WTC11 (cell line): ENCODE measurements around the gene AHSA1. TPM values are rescaled to one million over a fixed set of nuclear protein-coding genes. Genes with fewer than 3 reads are reported as not detected.

Experiments
- ATAC-seq: fragments of 200-7000 bp; cut with Tn5 transposase; 2 replicates; pipeline ENCODE4 v1.10.0; 2021; ENCODE audit warnings: mild to moderate bottlenecking, moderate library complexity
- CTCF ChIA-PET: fragments of 300-600 bp; sonication (Branson Sonifier 250); formaldehyde crosslinking; loops from one replicate; lab custom pipeline; 2021; ENCODE audit warnings: antibody characterized with exemption; lab: Charles Lee
- POLR2A ChIA-PET: fragments of 350-600 bp; sonication (Branson Sonifier 250); formaldehyde crosslinking; loops from one replicate; lab custom pipeline; 2021; ENCODE audit warnings: antibody characterized with exemption; lab: Charles Lee
- DNase-seq: peaks from one replicate; pipeline ENCODE4 v3.0.0; 2021; ENCODE audit warnings: low spot score
- H3K27ac Mint-ChIP-seq: 2 replicates; pipeline ENCODE4 v1.8.0; 2021; ENCODE audit warnings: mixed read lengths
- H3K27me3 Mint-ChIP-seq: 2 replicates; pipeline ENCODE4 v1.8.0; 2021; ENCODE audit warnings: low read depth, mild to moderate bottlenecking, moderate library complexity, mixed read lengths
- H3K36me3 Mint-ChIP-seq: 2 replicates; pipeline ENCODE4 v1.8.0; 2021; ENCODE audit warnings: mixed read lengths
- H3K4me1 Mint-ChIP-seq: 2 replicates; pipeline ENCODE4 v1.8.0; 2022; ENCODE audit warnings: mixed read lengths
- H3K4me3 Mint-ChIP-seq: 2 replicates; pipeline ENCODE4 v1.8.0; 2021; ENCODE audit warnings: mild to moderate bottlenecking, moderate library complexity, mixed read lengths
- H3K9me3 Mint-ChIP-seq: 2 replicates; pipeline ENCODE4 v1.8.0; 2021; ENCODE audit warnings: mixed read lengths
- CREM ChIP-seq: sonication (generic); formaldehyde crosslinking; IDR thresholded peaks from 2 replicates; pipeline ENCODE4 v1.8.1; 2022; ENCODE audit warnings: mild to moderate bottlenecking, missing genetic modification reagents, moderate library complexity
- ELF4 ChIP-seq: sonication (generic); formaldehyde crosslinking; IDR thresholded peaks from 2 replicates; pipeline ENCODE4 v1.8.1; 2022; ENCODE audit warnings: low read depth, mild to moderate bottlenecking, moderate library complexity, missing genetic modification reagents
- ESRRA ChIP-seq: sonication (generic); formaldehyde crosslinking; IDR thresholded peaks from 2 replicates; pipeline ENCODE4 v1.8.1; 2022; ENCODE audit warnings: mild to moderate bottlenecking, missing genetic modification reagents, borderline replicate concordance
- ETV6 ChIP-seq: sonication (generic); formaldehyde crosslinking; IDR thresholded peaks from 2 replicates; pipeline ENCODE4 v1.8.1; 2022; ENCODE audit warnings: mild to moderate bottlenecking, missing genetic modification reagents
- FOXK1 ChIP-seq: sonication (generic); formaldehyde crosslinking; IDR thresholded peaks from 2 replicates; pipeline ENCODE4 v1.8.0; 2022; ENCODE audit warnings: mild to moderate bottlenecking, moderate library complexity, missing genetic modification reagents
- FOXP1 ChIP-seq: sonication (generic); formaldehyde crosslinking; IDR thresholded peaks from 2 replicates; pipeline ENCODE4 v1.8.0; 2022; ENCODE audit warnings: missing genetic modification reagents, mild to moderate bottlenecking, moderate library complexity, borderline replicate concordance
- GABPB1 ChIP-seq: sonication (generic); formaldehyde crosslinking; IDR thresholded peaks from 2 replicates; pipeline ENCODE4 v1.8.1; 2023; ENCODE audit warnings: mild to moderate bottlenecking, missing genetic modification reagents
- GTF2I ChIP-seq: fragments of 250-450 bp; sonication (Bioruptor Pico); conservative IDR thresholded peaks from 2 replicates; pipeline ENCODE4 v1.4.0; 2021; ENCODE audit warnings: mild to moderate bottlenecking
- JUN ChIP-seq: sonication (generic); formaldehyde crosslinking; IDR thresholded peaks from 2 replicates; pipeline ENCODE4 v1.8.0; 2023; ENCODE audit warnings: mild to moderate bottlenecking, missing genetic modification reagents
- MYBL2 ChIP-seq: sonication (generic); formaldehyde crosslinking; IDR thresholded peaks from 2 replicates; pipeline ENCODE4 v1.8.1; 2023; ENCODE audit warnings: mild to moderate bottlenecking, moderate library complexity, missing genetic modification reagents
- RORB ChIP-seq: fragments of 250-450 bp; sonication (Bioruptor Pico); IDR thresholded peaks from 2 replicates; pipeline ENCODE4 v1.9.0; 2021; ENCODE audit warnings: mild to moderate bottlenecking
- SMAD3 ChIP-seq: sonication (generic); formaldehyde crosslinking; IDR thresholded peaks from 2 replicates; pipeline ENCODE4 v1.8.0; 2022; ENCODE audit warnings: missing genetic modification reagents, mild to moderate bottlenecking, borderline replicate concordance
- SMAD4 ChIP-seq: sonication (generic); formaldehyde crosslinking; IDR thresholded peaks from 2 replicates; pipeline ENCODE4 v1.8.0; 2022; ENCODE audit warnings: mild to moderate bottlenecking, missing genetic modification reagents
- SP1 ChIP-seq: sonication (generic); formaldehyde crosslinking; conservative IDR thresholded peaks from 2 replicates; pipeline ENCODE4 v1.8.1; 2022; ENCODE audit warnings: missing genetic modification reagents
- TEAD1 ChIP-seq: sonication (generic); formaldehyde crosslinking; IDR thresholded peaks from 2 replicates; pipeline ENCODE4 v1.8.0; 2022; ENCODE audit warnings: mild to moderate bottlenecking, missing genetic modification reagents
- ZBTB21 ChIP-seq: sonication (generic); formaldehyde crosslinking; IDR thresholded peaks from 2 replicates; pipeline ENCODE4 v1.8.1; 2023; ENCODE audit warnings: mild to moderate bottlenecking, missing genetic modification reagents, borderline replicate concordance
- ZNF671 ChIP-seq: fragments of 250-450 bp; sonication (Bioruptor Pico); IDR thresholded peaks from 2 replicates; pipeline ENCODE4 v1.8.0; 2021; ENCODE audit warnings: mild to moderate bottlenecking
- total RNA-seq: library from RNA; stranded (reverse); gene quantifications from 3 replicates; pipeline ENCODE4 v1.2.3, GENCODE V29; 2021
- TF ChIP-seq, protein P1 (sequence below): sonication (generic); formaldehyde crosslinking; IDR thresholded peaks from 2 replicates; pipeline ENCODE4 v1.8.1; 2022; ENCODE audit warnings: mild to moderate bottlenecking, moderate library complexity, missing genetic modification reagents
- TF ChIP-seq, protein P2 (sequence below): sonication (generic); formaldehyde crosslinking; IDR thresholded peaks from 2 replicates; pipeline ENCODE4 v1.8.1; 2023; ENCODE audit warnings: mild to moderate bottlenecking, moderate library complexity, missing genetic modification reagents
- TF ChIP-seq, protein P3 (sequence below): sonication (generic); formaldehyde crosslinking; IDR thresholded peaks from 2 replicates; pipeline ENCODE4 v1.8.0; 2022; ENCODE audit warnings: mild to moderate bottlenecking, missing genetic modification reagents
- TF ChIP-seq, protein P4 (sequence below): sonication (generic); formaldehyde crosslinking; conservative IDR thresholded peaks from 2 replicates; pipeline ENCODE4 v1.8.1; 2023; ENCODE audit warnings: mild to moderate bottlenecking, low read depth, missing genetic modification reagents, moderate library complexity
- TF ChIP-seq, protein P5 (sequence below): sonication (generic); formaldehyde crosslinking; IDR thresholded peaks from 2 replicates; pipeline ENCODE4 v1.8.0; 2023; ENCODE audit warnings: missing genetic modification reagents, mild to moderate bottlenecking, borderline replicate concordance
- TF ChIP-seq, protein P6 (sequence below): sonication (generic); formaldehyde crosslinking; IDR thresholded peaks from 2 replicates; pipeline ENCODE4 v1.8.0; 2022; ENCODE audit warnings: mild to moderate bottlenecking, missing genetic modification reagents
- TF ChIP-seq, protein P7 (sequence below): sonication (generic); formaldehyde crosslinking; IDR thresholded peaks from 2 replicates; pipeline ENCODE4 v1.8.1; 2022; ENCODE audit warnings: mild to moderate bottlenecking, missing genetic modification reagents, moderate library complexity, borderline replicate concordance

The AHSA1 gene
- total RNA-seq, 1 experiment from 2014 or later, result 186 TPM

DNA sequence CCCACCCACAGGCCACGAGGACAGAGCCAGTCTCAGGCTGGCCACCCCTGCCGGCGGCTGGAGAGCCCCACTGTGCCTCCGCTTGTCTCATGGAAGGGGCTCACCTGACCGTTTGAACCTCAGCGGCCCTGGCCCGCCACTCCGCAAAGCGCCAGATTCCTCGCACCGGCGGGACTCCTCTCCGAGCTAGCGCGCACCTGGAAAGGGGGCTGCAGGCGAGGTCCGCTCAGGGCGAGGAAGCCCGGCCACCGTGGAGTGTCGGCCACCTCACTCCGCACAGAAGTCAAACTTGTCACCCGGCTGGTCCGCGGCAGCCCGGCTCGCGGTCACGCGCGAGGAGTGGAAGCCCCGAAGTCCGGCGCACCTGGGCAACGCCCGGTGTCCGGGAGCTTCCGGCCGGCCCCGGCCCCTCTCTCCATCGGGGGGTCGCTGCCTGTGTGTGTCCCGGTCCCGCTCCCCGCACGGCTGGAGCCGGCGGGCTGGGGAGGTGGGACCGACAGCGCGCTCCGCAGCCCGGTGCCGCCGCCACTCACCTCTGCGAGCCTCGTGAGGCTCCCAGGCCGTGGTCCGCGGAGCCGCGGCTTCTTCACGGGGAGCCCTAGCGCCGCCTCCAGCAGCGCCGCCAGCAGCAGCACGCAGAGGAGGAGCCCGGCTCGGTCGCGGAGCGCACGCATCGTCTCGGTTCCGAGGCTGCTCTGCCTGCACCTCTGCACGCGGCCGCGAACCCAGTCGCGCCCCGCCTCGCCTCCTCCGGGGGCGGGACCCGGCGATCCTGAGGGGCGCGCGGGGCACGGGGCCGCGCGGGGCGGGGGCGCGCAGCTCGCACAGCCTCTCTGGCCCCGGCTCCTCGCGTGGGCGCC lies 40.5 kb downstream of the AHSA1 start, which contains the start of gene ISM2:
Gene ISM2, minus strand, starts transcription at position 697 of the 860 bp plus-strand sequence. Its CDS starts 23 bp downstream, at position 674.
- TF ChIP-seq, protein P1, sequence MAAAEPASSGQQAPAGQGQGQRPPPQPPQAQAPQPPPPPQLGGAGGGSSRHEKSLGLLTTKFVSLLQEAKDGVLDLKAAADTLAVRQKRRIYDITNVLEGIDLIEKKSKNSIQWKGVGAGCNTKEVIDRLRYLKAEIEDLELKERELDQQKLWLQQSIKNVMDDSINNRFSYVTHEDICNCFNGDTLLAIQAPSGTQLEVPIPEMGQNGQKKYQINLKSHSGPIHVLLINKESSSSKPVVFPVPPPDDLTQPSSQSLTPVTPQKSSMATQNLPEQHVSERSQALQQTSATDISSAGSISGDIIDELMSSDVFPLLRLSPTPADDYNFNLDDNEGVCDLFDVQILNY (CRISPR knock-in tag), result no peak
- TF ChIP-seq, protein P2, sequence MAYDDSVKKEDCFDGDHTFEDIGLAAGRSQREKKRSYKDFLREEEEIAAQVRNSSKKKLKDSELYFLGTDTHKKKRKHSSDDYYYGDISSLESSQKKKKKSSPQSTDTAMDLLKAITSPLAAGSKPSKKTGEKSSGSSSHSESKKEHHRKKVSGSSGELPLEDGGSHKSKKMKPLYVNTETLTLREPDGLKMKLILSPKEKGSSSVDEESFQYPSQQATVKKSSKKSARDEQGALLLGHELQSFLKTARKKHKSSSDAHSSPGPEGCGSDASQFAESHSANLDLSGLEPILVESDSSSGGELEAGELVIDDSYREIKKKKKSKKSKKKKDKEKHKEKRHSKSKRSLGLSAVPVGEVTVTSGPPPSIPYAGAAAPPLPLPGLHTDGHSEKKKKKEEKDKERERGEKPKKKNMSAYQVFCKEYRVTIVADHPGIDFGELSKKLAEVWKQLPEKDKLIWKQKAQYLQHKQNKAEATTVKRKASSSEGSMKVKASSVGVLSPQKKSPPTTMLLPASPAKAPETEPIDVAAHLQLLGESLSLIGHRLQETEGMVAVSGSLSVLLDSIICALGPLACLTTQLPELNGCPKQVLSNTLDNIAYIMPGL, result peak; percentile 52; the same call in 1 of the 2 replicates
- TF ChIP-seq ELF4 (CRISPR knock-in tag) (0 out of 2 replicates have a peak, but pooled peaks have one; percentile 24), GABPB1 (CRISPR knock-in tag) (peak; percentile 26; the same call in 1 of the 2 replicates), FOXK1 (peak; percentile 31; the same call in 1 of the 2 replicates), SMAD4 (no peak), ZNF671 (CRISPR knock-in tag) (no peak), SMAD3 (no peak), ETV6 (0 out of 2 replicates have a peak, but pooled peaks have one; percentile 1), TEAD1 (CRISPR knock-in tag) (0 out of 2 replicates have a peak, but pooled peaks have one; percentile 31), MYBL2 (CRISPR knock-in tag) (peak; percentile 63; the same call in 1 of the 2 replicates), RORB (CRISPR knock-in tag) (no peak), GTF2I (CRISPR knock-in tag) (0 out of 2 replicates have a peak, but pooled peaks have one; percentile 18), CREM (CRISPR knock-in tag) (peak; percentile 49; the same call in 1 of the 2 replicates), ESRRA (CRISPR knock-in tag) (peak; percentile 18; the same call in 1 of the 2 replicates), JUN (CRISPR knock-in tag) (0 out of 2 replicates have a peak, but pooled peaks have one; percentile 63), SP1 (CRISPR knock-in tag) (peak; percentile 49; the same call in 1 of the 2 replicates), FOXP1 (CRISPR knock-in tag) (peak; percentile 68), ZBTB21 (CRISPR knock-in tag) (peak; percentile 48; the same call in 1 of the 2 replicates)
- TF ChIP-seq, protein P3, sequence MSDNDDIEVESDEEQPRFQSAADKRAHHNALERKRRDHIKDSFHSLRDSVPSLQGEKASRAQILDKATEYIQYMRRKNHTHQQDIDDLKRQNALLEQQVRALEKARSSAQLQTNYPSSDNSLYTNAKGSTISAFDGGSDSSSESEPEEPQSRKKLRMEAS (CRISPR knock-in tag), result peak; percentile 60; the same call in 1 of the 2 replicates
- TF ChIP-seq, protein P4, sequence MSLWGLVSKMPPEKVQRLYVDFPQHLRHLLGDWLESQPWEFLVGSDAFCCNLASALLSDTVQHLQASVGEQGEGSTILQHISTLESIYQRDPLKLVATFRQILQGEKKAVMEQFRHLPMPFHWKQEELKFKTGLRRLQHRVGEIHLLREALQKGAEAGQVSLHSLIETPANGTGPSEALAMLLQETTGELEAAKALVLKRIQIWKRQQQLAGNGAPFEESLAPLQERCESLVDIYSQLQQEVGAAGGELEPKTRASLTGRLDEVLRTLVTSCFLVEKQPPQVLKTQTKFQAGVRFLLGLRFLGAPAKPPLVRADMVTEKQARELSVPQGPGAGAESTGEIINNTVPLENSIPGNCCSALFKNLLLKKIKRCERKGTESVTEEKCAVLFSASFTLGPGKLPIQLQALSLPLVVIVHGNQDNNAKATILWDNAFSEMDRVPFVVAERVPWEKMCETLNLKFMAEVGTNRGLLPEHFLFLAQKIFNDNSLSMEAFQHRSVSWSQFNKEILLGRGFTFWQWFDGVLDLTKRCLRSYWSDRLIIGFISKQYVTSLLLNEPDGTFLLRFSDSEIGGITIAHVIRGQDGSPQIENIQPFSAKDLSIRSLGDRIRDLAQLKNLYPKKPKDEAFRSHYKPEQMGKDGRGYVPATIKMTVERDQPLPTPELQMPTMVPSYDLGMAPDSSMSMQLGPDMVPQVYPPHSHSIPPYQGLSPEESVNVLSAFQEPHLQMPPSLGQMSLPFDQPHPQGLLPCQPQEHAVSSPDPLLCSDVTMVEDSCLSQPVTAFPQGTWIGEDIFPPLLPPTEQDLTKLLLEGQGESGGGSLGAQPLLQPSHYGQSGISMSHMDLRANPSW (CRISPR knock-in tag), result 0 out of 2 replicates have a peak, but pooled peaks have one; percentile 61
- TF ChIP-seq, protein P5, sequence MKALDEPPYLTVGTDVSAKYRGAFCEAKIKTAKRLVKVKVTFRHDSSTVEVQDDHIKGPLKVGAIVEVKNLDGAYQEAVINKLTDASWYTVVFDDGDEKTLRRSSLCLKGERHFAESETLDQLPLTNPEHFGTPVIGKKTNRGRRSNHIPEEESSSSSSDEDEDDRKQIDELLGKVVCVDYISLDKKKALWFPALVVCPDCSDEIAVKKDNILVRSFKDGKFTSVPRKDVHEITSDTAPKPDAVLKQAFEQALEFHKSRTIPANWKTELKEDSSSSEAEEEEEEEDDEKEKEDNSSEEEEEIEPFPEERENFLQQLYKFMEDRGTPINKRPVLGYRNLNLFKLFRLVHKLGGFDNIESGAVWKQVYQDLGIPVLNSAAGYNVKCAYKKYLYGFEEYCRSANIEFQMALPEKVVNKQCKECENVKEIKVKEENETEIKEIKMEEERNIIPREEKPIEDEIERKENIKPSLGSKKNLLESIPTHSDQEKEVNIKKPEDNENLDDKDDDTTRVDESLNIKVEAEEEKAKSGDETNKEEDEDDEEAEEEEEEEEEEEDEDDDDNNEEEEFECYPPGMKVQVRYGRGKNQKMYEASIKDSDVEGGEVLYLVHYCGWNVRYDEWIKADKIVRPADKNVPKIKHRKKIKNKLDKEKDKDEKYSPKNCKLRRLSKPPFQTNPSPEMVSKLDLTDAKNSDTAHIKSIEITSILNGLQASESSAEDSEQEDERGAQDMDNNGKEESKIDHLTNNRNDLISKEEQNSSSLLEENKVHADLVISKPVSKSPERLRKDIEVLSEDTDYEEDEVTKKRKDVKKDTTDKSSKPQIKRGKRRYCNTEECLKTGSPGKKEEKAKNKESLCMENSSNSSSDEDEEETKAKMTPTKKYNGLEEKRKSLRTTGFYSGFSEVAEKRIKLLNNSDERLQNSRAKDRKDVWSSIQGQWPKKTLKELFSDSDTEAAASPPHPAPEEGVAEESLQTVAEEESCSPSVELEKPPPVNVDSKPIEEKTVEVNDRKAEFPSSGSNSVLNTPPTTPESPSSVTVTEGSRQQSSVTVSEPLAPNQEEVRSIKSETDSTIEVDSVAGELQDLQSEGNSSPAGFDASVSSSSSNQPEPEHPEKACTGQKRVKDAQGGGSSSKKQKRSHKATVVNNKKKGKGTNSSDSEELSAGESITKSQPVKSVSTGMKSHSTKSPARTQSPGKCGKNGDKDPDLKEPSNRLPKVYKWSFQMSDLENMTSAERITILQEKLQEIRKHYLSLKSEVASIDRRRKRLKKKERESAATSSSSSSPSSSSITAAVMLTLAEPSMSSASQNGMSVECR, result peak; percentile 82; the same call in 1 of the 2 replicates
- TF ChIP-seq, protein P6, sequence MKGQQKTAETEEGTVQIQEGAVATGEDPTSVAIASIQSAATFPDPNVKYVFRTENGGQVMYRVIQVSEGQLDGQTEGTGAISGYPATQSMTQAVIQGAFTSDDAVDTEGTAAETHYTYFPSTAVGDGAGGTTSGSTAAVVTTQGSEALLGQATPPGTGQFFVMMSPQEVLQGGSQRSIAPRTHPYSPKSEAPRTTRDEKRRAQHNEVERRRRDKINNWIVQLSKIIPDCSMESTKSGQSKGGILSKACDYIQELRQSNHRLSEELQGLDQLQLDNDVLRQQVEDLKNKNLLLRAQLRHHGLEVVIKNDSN (CRISPR knock-in tag), result 0 out of 2 replicates have a peak, but pooled peaks have one; percentile 26
- TF ChIP-seq, protein P7, sequence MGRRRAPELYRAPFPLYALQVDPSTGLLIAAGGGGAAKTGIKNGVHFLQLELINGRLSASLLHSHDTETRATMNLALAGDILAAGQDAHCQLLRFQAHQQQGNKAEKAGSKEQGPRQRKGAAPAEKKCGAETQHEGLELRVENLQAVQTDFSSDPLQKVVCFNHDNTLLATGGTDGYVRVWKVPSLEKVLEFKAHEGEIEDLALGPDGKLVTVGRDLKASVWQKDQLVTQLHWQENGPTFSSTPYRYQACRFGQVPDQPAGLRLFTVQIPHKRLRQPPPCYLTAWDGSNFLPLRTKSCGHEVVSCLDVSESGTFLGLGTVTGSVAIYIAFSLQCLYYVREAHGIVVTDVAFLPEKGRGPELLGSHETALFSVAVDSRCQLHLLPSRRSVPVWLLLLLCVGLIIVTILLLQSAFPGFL, result no peak
- Mint-ChIP-seq H3K27me3 (peaks cover 60% of the 10 kb centered on the region), H3K27ac (no peak within 1 kb of the TSS), H3K4me3 (peak within 1 kb of the TSS; percentile 69), H3K36me3 (peaks cover 3% of the 10 kb centered on the region; the same call in 1 of the 2 replicates), H3K4me1 (0 out of 2 replicates have a peak, but pooled peaks cover 7% of the 10 kb centered on the region), H3K9me3 (peaks cover 5% of the 10 kb centered on the region)
- ChIA-PET CTCF (interaction anchor here (0.8 to 3.5 kb wide), 3 partner anchors 20 to 285 kb away, joined by 3 to 14 read pairs (median 5); no protein-coding TSS in a partner anchor), POLR2A (interaction anchor here (0.6 kb wide), 1 partner anchor 91 kb away, joined by 5 read pairs; no protein-coding TSS in a partner anchor)
- DNase-seq (peak; percentile 63), ATAC-seq (peak; percentile 78)
